SH-SY5Y (cell line): Measurements from ENCODE around the gene VIL1.

Experiments used
- GATA2 ChIP-seq: IDR thresholded peaks from 2 replicates; pipeline ENCODE4 v1.6.1; 2011; ENCODE audit warnings: mild to moderate bottlenecking, low read depth, low read length
- GATA3 ChIP-seq: IDR thresholded peaks from 2 replicates; pipeline ENCODE4 v1.6.1; 2011; ENCODE audit warnings: low read depth, mild to moderate bottlenecking, low read length, moderate library complexity

- TF ChIP-seq GATA2 (no peak), GATA3 (no peak)
Observed at GRCh38 chr2:218402491-218402901, 16.4 kb upstream of the VIL1 start.
